Right atrium auricular region (tissue), 2 donors: ENCODE results near the gene LIG4. TPM values are rescaled to one million over a fixed set of nuclear protein-coding genes. Genes with fewer than 3 reads are reported as not detected.

ENCODE experiments used
- DNase-seq: peaks from one replicate; pipeline ENCODE4 v3.0.0-alpha.2; 2019; ENCODE audit warnings: low spot score
- H3K27ac ChIP-seq, 2 donors: fragments of 200-600 bp; sonication (generic); 1 replicate in 1 of 2; 2 replicates in 1 of 2; pipeline ENCODE4 v1.5.1; 2016 to 2019
- H3K27me3 ChIP-seq, 2 donors: fragments of 200-600 bp; sonication (generic); one replicate each; pipeline versions ENCODE4 v1.5.1 to v1.6.0; 2017 to 2019
- H3K36me3 ChIP-seq: fragments of 200-600 bp; sonication (generic); one replicate; pipeline ENCODE4 v1.5.1; 2016
- H3K4me1 ChIP-seq, 2 donors: fragments of 200-600 bp; sonication (generic); one replicate each; pipeline versions ENCODE4 v1.5.1 to v1.6.0; 2017 to 2019
- H3K4me3 ChIP-seq, 2 donors: fragments of 200-600 bp; sonication (generic); 1 replicate in 1 of 2; 2 replicates in 1 of 2; pipeline ENCODE4 v1.5.1; 2017 to 2019; ENCODE audit warnings: mild to moderate bottlenecking in 1 of 2, moderate library complexity in 1 of 2
- H3K9me3 ChIP-seq, 2 donors: fragments of 200-600 bp; sonication (generic); one replicate each; pipeline ENCODE4 v1.5.1; 2019
- total RNA-seq, 2 donors: library from RNA; depleted of rRNA; stranded (reverse); fragments of >200 nt; gene quantifications; one replicate each; pipeline ENCODE4 v1.1.0, GENCODE V29; 2016
- TF ChIP-seq, protein P1 (sequence below), 2 donors: fragments of 200-600 bp; sonication (generic); IDR thresholded peaks; one replicate each; pipeline ENCODE4 v1.5.1; 2019; ENCODE audit warnings: antibody characterized with exemption in 2 of 2

LIG4 gene
- total RNA-seq: 10 to 100 TPM in 1 of 2 donors, 1 to 10 TPM in 1; 9.2 to 11.3 TPM

DNA sequence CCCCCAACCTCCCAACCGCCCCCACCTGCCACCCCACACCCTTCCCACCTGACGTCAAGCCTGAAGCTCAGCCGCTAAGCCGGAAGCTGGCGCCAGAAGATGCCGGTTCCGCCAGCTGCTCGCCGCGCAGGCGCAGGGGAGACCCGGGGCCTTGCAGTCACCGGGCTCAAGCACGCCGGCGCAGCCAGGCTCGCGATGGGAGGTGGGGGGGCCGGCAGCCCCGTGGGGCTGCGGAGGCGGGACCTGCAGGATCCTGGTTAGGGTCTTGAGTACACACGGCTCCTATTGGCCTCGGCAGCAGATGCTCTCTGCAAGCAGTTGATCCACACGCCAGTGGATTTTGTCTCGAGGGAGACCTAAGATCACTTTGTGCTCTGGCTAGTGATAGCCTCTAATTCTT lies at the start of gene LIG4:
Gene LIG4, minus strand, starts transcription at position 101 of the 400 bp plus-strand sequence. CDS start 4,268 bp downstream, outside the sequence.
- Histone ChIP-seq H3K9me3 (no peaks in the 10 kb centered on the region), H3K4me1 (peaks cover 0 to 47% of the 10 kb centered on the region in 2 donors), H3K27me3 (no peaks in the 10 kb centered on the region), H3K36me3 (peaks cover 5% of the 10 kb centered on the region), H3K4me3 (peak within 1 kb of the TSS; percentile 47 to 61), H3K27ac (peak within 1 kb of the TSS; percentile 64 to 69)
- TF ChIP-seq, protein P1, sequence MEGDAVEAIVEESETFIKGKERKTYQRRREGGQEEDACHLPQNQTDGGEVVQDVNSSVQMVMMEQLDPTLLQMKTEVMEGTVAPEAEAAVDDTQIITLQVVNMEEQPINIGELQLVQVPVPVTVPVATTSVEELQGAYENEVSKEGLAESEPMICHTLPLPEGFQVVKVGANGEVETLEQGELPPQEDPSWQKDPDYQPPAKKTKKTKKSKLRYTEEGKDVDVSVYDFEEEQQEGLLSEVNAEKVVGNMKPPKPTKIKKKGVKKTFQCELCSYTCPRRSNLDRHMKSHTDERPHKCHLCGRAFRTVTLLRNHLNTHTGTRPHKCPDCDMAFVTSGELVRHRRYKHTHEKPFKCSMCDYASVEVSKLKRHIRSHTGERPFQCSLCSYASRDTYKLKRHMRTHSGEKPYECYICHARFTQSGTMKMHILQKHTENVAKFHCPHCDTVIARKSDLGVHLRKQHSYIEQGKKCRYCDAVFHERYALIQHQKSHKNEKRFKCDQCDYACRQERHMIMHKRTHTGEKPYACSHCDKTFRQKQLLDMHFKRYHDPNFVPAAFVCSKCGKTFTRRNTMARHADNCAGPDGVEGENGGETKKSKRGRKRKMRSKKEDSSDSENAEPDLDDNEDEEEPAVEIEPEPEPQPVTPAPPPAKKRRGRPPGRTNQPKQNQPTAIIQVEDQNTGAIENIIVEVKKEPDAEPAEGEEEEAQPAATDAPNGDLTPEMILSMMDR (IDR thresholded peaks at IDR 0.05): no peak
- peak; percentile 91 for DNase-seq

DNA sequence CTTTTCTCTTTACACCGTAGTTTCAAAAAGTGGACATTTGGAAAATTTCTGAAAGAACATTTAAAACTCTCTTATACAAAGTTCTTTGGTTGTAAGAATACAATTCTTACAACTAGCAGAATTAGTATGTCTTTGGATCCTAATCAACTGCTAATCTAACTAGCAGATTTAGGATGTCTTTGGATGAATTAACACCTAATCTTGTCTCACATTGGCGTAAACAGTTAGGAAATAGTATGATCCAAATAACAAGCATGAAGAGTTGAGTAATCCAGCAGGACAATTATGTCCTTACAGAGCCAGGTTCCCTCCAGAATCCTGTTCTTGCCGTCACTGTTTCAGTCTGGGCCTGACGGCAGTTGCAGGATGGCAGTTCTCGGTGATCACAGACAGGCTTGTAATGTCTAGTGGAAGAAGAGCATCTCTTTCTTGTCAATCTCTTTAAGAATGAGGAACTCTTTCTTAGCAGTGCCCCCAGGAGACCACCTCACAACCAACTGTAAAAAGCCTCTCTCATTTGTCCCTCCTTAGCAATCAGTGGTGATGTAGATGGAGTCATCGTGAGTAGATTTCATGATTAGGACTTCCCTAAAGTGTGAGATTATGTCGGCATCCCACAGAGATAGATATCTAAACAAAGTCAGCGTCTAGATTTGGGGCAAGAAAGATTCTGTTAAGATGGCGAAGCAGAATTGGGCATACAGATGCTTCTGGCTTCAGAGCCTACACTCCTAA lies 48.5 kb upstream of the LIG4 start:
- H3K9me3 ChIP-seq: no peaks in the 10 kb centered on the region
- no peaks in the 10 kb centered on the region for H3K27me3 ChIP-seq
- no peak overlapping the region for H3K4me3 ChIP-seq
- TF ChIP-seq, protein P1 (IDR thresholded peaks at IDR 0.05): no peak
- no peaks in the 10 kb centered on the region for H3K36me3 ChIP-seq
- H3K4me1 ChIP-seq: no peaks in the 10 kb centered on the region
- H3K27ac ChIP-seq: no peak overlapping the region
- no peak for DNase-seq

DNA sequence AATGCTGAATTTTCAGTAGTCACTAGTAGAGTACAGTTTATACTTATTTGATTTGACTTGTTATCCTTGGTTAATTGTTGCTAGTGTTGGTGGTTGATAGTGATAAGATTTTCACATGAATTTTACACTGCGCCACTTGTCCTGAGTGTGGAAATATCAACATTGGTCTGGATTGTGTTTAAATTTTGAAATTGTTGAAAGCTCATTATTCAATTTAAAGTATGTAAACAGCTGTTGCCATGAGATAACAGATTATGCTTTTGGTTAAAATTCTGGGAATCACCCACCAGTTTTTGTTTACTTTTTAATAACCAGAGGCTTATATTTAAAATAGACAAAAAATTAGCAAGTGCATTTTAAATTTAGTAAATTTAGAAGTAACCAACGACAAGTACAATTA lies 41.9 kb upstream of the LIG4 start:
- no peak for DNase-seq
- Histone ChIP-seq H3K27me3 (no peaks in the 10 kb centered on the region), H3K4me3 (no peak overlapping the region), H3K4me1 (no peaks in the 10 kb centered on the region), H3K27ac (no peak overlapping the region), H3K36me3 (no peaks in the 10 kb centered on the region), H3K9me3 (no peaks in the 10 kb centered on the region)
- TF ChIP-seq, protein P1 (IDR thresholded peaks at IDR 0.05): no peak

DNA sequence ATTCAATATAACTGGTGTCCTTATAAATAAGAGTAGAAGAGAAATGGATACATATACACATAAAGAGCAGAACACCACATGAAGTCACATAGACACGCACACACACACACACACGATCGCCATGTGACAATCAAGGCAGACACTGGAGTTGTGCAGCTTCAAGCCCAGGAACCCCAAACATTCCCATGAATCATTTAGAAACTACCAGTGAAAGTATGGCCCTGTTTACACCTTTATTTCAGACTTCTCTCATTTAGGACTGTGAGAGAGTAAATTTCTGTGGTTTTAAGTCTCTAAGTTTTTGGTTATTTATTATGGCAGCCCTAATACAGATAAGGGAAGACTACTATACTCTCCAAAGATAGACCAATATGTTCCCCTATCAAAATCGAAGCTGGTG lies 33.8 kb upstream of the LIG4 start:
- Histone ChIP-seq H3K27ac (no peak overlapping the region), H3K4me3 (no peak overlapping the region), H3K27me3 (no peaks in the 10 kb centered on the region), H3K4me1 (no peaks in the 10 kb centered on the region), H3K9me3 (peaks cover 0 to 10% of the 10 kb centered on the region in 2 donors), H3K36me3 (no peaks in the 10 kb centered on the region)
- TF ChIP-seq, protein P1 (IDR thresholded peaks at IDR 0.05): no peak
- no peak for DNase-seq

DNA sequence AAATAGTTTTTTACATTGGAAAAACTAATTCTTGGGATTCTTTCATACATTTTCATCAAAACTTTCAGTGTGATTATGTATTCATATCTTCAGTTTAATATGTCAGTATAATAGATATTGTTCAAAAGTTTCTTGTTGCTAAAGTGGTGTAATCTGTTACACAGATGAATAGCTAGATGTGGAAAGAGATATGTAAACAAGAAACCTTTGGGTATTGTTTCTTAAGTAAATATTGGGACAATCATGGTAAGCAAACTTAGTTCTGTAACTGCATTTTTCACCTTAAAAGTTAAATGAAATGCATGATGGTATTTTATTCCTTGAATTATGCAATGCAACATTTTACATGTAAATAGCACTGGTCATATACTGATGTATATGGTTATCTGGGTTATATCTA lies 15.0 kb upstream of the LIG4 start:
- Histone ChIP-seq H3K27ac (no peak overlapping the region), H3K36me3 (no peaks in the 10 kb centered on the region), H3K4me3 (no peak overlapping the region), H3K9me3 (no peaks in the 10 kb centered on the region), H3K4me1 (peaks cover 0 to 9% of the 10 kb centered on the region in 2 donors), H3K27me3 (no peaks in the 10 kb centered on the region)
- TF ChIP-seq, protein P1 (IDR thresholded peaks at IDR 0.05): no peak
- no peak for DNase-seq
